GM12872 (cell line): ENCODE measurements around the gene GRHPR.

Experiments used
- TF ChIP-seq, protein P1 (sequence below): IDR thresholded peaks from 3 replicates; pipeline ENCODE4 v1.5.1; 2011; ENCODE audit warnings: low read depth, mild to moderate bottlenecking, low read length, moderate library complexity; ENCODE audit not compliant: insufficient read depth

GRHPR gene

DNA sequence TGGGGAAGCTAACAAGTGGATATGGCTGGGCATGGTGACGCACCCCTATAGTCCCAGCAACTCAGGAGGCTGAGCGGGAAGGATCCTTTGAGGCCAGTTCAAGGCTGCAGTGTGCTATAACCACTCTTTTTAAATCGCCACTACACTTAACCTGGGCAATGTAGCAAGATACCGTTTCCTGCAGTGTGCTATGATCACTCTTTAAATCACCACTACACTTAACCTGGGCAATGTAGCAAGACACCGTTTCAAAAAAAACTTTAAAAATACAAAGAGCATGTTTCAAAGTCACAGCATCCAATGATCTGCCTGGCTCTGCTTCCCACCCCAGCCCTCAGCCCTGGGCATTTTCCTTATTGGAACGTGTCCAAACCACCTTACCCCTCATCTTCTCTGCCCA, 14.5 kb downstream of the GRHPR start:
- TF ChIP-seq, protein P1, sequence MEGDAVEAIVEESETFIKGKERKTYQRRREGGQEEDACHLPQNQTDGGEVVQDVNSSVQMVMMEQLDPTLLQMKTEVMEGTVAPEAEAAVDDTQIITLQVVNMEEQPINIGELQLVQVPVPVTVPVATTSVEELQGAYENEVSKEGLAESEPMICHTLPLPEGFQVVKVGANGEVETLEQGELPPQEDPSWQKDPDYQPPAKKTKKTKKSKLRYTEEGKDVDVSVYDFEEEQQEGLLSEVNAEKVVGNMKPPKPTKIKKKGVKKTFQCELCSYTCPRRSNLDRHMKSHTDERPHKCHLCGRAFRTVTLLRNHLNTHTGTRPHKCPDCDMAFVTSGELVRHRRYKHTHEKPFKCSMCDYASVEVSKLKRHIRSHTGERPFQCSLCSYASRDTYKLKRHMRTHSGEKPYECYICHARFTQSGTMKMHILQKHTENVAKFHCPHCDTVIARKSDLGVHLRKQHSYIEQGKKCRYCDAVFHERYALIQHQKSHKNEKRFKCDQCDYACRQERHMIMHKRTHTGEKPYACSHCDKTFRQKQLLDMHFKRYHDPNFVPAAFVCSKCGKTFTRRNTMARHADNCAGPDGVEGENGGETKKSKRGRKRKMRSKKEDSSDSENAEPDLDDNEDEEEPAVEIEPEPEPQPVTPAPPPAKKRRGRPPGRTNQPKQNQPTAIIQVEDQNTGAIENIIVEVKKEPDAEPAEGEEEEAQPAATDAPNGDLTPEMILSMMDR, result no peak

DNA sequence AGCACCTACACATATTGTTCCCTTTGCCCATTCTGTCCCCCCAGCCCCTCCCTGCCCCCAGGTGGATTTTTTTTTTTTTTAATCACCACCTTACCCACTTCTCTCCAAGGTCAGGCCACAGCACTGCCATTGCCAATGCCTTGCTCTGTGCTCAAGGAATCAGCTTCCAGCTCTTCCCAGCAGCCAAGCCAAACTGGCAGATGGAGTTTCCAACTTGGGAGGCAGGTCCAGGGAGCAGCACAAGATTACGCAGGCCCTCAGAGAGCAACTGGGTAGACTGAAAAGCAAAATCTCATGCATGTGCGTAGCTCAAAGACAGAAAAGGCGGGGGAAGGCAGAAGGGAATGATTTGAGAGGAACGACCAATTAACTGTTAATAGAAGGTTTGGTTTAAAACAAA, 15.1 kb downstream of the GRHPR start:
- TF ChIP-seq, protein P1, result no peak

DNA sequence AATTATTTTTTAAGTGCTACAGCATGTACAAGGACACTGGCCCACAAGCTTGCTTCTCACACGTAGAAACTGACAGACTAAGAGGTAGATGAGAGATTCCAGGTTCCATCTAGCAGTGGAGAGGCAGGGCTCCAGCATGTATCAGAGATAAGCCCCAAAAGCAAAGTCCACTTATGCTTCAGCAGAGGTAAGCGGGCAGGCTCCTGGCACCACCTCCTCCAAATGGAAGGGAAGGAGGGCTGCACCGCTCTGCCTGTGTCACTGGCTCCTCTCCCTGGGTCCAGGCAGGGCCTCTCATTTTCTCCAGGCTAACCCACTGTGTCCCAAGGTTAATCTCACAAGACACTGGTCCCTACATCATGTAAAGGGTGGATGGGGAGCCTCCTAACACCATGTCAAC, 15.9 kb downstream of the GRHPR start:
- TF ChIP-seq, protein P1, result no peak

DNA sequence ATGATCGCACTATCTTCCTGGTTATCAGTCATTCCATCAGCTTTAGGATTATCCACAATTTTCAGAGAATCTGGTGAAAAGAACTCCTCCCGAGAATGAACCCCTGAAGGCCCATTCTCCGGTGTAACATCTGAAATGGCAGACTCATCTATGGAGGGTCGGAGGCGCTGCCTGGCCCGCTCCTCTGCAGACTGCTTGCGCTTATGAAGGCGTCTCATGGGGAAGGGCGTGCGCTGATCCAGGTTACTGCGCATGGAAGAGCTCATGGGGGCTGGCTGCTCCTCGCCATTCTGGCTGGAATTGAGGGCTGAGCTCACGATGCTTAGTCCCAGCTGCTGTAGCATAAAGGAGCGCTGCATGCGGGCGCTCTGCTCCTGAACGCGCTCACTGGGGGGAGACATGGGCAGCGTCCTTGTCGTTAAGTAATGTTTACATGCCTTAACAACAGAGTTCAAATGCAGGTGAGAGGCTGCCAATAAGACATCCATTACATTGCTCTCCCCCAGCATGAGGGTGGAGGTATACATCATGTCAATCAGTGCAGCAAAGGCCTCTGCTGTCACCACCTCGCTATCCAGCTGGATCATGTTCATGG, 19.4 kb downstream of the GRHPR start:
- TF ChIP-seq, protein P1, result no peak

DNA sequence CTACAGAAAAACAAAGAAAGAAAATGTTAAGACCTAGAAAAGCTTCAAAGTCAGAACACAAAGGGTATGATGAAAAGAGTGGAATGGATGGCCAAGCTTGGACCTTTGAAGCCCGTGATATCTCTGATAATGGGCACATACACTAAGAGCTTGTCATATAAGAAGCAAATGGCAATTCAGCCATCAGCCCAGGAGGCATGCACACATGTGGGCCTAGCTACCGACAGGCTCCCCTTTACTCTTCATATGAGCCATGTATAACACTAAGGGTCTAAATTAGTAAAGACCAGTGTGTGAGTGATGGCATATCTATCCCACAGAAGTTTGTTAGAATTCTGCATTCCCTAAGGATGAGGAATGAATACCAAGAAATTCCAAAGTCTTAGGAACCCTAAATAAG, 20.1 kb downstream of the GRHPR start:
- TF ChIP-seq, protein P1, result no peak

DNA sequence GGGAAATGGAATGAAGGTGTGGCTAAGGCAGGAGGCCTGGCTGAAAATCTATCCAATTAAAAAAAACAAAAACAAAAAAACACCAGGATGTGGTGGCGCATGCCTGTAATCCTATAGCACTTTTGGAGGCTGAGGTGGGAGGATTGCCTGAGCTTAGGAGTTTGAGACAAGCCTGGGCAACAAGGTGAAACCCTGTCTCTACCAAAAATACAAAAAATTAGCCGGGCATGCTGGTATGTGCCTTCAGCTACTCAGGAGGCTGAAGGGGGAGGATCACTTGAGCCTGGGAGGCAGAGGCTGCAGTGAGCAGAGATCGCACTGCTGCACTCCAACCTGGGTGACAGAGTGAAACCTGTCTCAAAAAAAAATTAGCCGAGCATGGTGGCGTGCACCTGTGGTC, 21.1 kb downstream of the GRHPR start:
- TF ChIP-seq, protein P1, result no peak

DNA sequence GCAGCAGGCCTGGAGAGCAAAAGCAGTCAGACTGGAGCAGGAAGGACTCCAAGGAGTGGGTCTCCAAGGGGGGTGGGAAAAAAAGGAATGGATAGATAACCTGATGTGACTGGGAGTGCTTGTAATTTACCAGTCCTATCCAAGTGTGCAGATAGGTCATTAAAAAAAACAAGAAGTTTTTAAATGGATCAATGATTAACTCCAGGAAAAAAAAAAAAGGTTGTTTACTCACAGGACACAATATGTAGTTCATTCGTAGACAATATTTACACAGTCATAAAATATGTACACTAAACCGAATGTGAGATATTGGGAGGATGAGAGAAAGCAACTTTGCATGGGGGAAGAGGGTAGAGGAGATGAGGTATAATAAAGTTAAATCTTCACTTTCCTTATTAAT, 22.4 kb downstream of the GRHPR start:
- TF ChIP-seq, protein P1, result no peak
